SK-N-SH (cell line): ENCODE measurements around the gene CPB2. TPM values are rescaled to one million over a fixed set of nuclear protein-coding genes. Genes with fewer than 3 reads are reported as not detected.

ENCODE experiments used
- CTCF ChIA-PET: fragments of 300-600, 350-600 bp; formaldehyde crosslinking; extraction: SDS; loops from one replicate; lab custom pipeline; 2021; lab: Yijun Ruan, JAX
- POLR2A ChIA-PET: fragments of 350-600 bp; sonication (Branson Sonifier 250); formaldehyde crosslinking; extraction: SDS; loops from one replicate; lab custom pipeline; 2020; ENCODE audit warnings: antibody characterized with exemption, inconsistent platforms; lab: Yijun Ruan, JAX
- DNase-seq: peaks from one replicate; pipeline ENCODE4 v3.0.0; 2012
- H2AFZ ChIP-seq: fragments of 200-600 bp; sonication (generic); 2 replicates; pipeline ENCODE4 v1.8.1; 2016; ENCODE audit warnings: antibody characterized with exemption, mild to moderate bottlenecking, low read depth
- H3F3A ChIP-seq: fragments of 200-600 bp; sonication (generic); replicated peaks from 2 replicates; pipeline ENCODE3; 2016; ENCODE audit warnings: antibody characterized with exemption, mild to moderate bottlenecking; ENCODE audit not compliant: insufficient read depth
- H3K27ac ChIP-seq, 2 experiments: fragments of 200-500 bp in 1 of 2; fragments of 200-600 bp in 1 of 2; sonication (Bioruptor generic) in 1 of 2; sonication (generic), shearing (Covaris generic) in 1 of 2; 2 replicates each; pipeline versions ENCODE4 v1.5.1 to v1.6.1; 2014 to 2016; ENCODE audit warnings: low read depth in 2 of 2, inconsistent platforms in 1 of 2, low read length in 1 of 2, mild to moderate bottlenecking in 1 of 2, mixed read lengths in 1 of 2
- H3K27me3 ChIP-seq: fragments of 200-600 bp; sonication (generic), shearing (Covaris generic); 2 replicates; pipeline ENCODE4 v1.6.1; 2016; ENCODE audit warnings: mixed run types; ENCODE audit not compliant: insufficient read depth
- H3K36me3 ChIP-seq, 2 experiments: fragments of 200-500 bp in 1 of 2; fragments of 200-600 bp in 1 of 2; sonication (Bioruptor generic) in 1 of 2; sonication (generic) in 1 of 2; replicated peaks in 1 of 2; 2 replicates each; pipeline versions ENCODE3 to v1.5.1; 2014 to 2016; ENCODE audit warnings: low read length in 1 of 2, mild to moderate bottlenecking in 1 of 2; ENCODE audit not compliant: insufficient read depth in 2 of 2, control insufficient read depth in 1 of 2
- H3K4me1 ChIP-seq, 2 experiments: fragments of 200-500 bp in 1 of 2; fragments of 200-600 bp in 1 of 2; sonication (Bioruptor generic) in 1 of 2; sonication (generic), shearing (Covaris generic) in 1 of 2; 2 replicates each; pipeline versions ENCODE4 v1.5.1 to v1.6.1; 2014 to 2016; ENCODE audit warnings: low read depth in 1 of 2, low read length in 1 of 2, mixed run types in 1 of 2; ENCODE audit not compliant: insufficient read depth in 2 of 2, control insufficient read depth in 1 of 2
- H3K4me2 ChIP-seq: fragments of 200-600 bp; sonication (generic), shearing (Covaris generic); 2 replicates; pipeline ENCODE4 v1.6.1; 2017; ENCODE audit warnings: mixed run types
- H3K4me3 ChIP-seq, 2 experiments: fragments of 200-500 bp in 1 of 2; fragments of 200-600 bp in 1 of 2; sonication (Bioruptor generic) in 1 of 2; sonication (generic), shearing (Covaris generic) in 1 of 2; 2 replicates each; pipeline versions ENCODE4 v1.5.1 to v1.8.1; 2014 to 2016; ENCODE audit warnings: low read depth in 2 of 2, inconsistent platforms in 1 of 2, low read length in 1 of 2, mild to moderate bottlenecking in 1 of 2, mixed read lengths in 1 of 2, moderate library complexity in 1 of 2
- H3K79me2 ChIP-seq: fragments of 200-600 bp; sonication (generic); 2 replicates; pipeline ENCODE4 v1.8.1; 2017; ENCODE audit warnings: mild to moderate bottlenecking; ENCODE audit not compliant: insufficient read depth
- H3K9ac ChIP-seq: fragments of 200-600 bp; sonication (generic); 2 replicates; pipeline ENCODE4 v1.6.1; 2017; ENCODE audit warnings: mixed run types
- H3K9me2 ChIP-seq: fragments of 200-600 bp; sonication (generic); 2 replicates; pipeline ENCODE4 v1.6.1; 2017; ENCODE audit warnings: mixed run types
- H3K9me3 ChIP-seq: fragments of 200-600 bp; sonication (generic); 2 replicates; pipeline ENCODE4 v1.6.1; 2017; ENCODE audit warnings: mixed run types, mild to moderate bottlenecking, moderate library complexity
- H4K20me1 ChIP-seq: fragments of 200-600 bp; sonication (generic); 2 replicates; pipeline ENCODE4 v1.6.1; 2017; ENCODE audit warnings: mild to moderate bottlenecking, mixed run types; ENCODE audit not compliant: insufficient read depth
- CHD2 ChIP-seq: fragments of 150-350 bp; IDR thresholded peaks from 2 replicates; pipeline ENCODE4 v1.6.1; 2018; ENCODE audit warnings: low read length; ENCODE audit not compliant: partially characterized antibody
- FOXJ3 ChIP-seq: sonication (generic); formaldehyde crosslinking; IDR thresholded peaks from 2 replicates; pipeline ENCODE4 v1.5.1; 2020; ENCODE audit warnings: mild to moderate bottlenecking, missing genetic modification reagents
- FOXM1 ChIP-seq: IDR thresholded peaks from 2 replicates; pipeline ENCODE4 v1.4.0; 2012; ENCODE audit warnings: low read depth, mild to moderate bottlenecking
- RAD21 ChIP-seq: IDR thresholded peaks from 2 replicates; pipeline ENCODE4 v1.6.1; 2012; ENCODE audit warnings: mild to moderate bottlenecking, low read length
- RFX5 ChIP-seq: IDR thresholded peaks from 2 replicates; pipeline ENCODE4 v1.6.1; 2012; ENCODE audit warnings: mild to moderate bottlenecking, improper control_type of control experiment, low read length
- RXRA ChIP-seq: IDR thresholded peaks from 2 replicates; pipeline ENCODE4 v1.4.0; 2012; ENCODE audit warnings: low read depth, mild to moderate bottlenecking, borderline replicate concordance
- SIN3A ChIP-seq: IDR thresholded peaks from 2 replicates; pipeline ENCODE4 v1.6.1; 2012; ENCODE audit warnings: low read depth, mild to moderate bottlenecking, low read length, moderate library complexity, borderline replicate concordance
- WGBS: methylation state at CpG from one replicate; pipeline ENCODE4 v1.1.6; 2017; ENCODE audit warnings: low lambda C conversion rate; 5-methylcytosine and 5-hydroxymethylcytosine counted together
- polyA plus RNA-seq, 3 experiments: library from polyadenylated mRNA; depleted of rRNA; stranded (reverse); fragments of >200 nt; gene quantifications; 2 replicates each; pipeline ENCODE4 v1.2.3, GENCODE V29; 2012
- TF ChIP-seq, protein P1 (sequence below): IDR thresholded peaks from 2 replicates; pipeline ENCODE4 v1.4.0; 2012; ENCODE audit warnings: low read depth, borderline replicate concordance
- TF ChIP-seq, protein P2 (sequence below): fragments of 200-600 bp; sonication (generic); IDR thresholded peaks from 2 replicates; pipeline ENCODE4 v1.6.1; 2017; ENCODE audit warnings: antibody characterized with exemption, mild to moderate bottlenecking, moderate library complexity
- TF ChIP-seq, protein P3 (sequence below): IDR thresholded peaks from 2 replicates; pipeline ENCODE4; 2012
- TF ChIP-seq, protein P4 (sequence below): fragments of 150-350 bp; IDR thresholded peaks from 2 replicates; pipeline ENCODE4 v1.6.1; 2016; ENCODE audit warnings: mild to moderate bottlenecking, low read depth, low read length
- TF ChIP-seq, protein P5 (sequence below): IDR thresholded peaks from 2 replicates; pipeline ENCODE4 v1.4.0; 2012; ENCODE audit warnings: low read depth

The CPB2 gene
- polyA plus RNA-seq, 1 of the 3 experiments (the other 2 are of a cell fraction), result not detected

- TF ChIP-seq, protein P1, sequence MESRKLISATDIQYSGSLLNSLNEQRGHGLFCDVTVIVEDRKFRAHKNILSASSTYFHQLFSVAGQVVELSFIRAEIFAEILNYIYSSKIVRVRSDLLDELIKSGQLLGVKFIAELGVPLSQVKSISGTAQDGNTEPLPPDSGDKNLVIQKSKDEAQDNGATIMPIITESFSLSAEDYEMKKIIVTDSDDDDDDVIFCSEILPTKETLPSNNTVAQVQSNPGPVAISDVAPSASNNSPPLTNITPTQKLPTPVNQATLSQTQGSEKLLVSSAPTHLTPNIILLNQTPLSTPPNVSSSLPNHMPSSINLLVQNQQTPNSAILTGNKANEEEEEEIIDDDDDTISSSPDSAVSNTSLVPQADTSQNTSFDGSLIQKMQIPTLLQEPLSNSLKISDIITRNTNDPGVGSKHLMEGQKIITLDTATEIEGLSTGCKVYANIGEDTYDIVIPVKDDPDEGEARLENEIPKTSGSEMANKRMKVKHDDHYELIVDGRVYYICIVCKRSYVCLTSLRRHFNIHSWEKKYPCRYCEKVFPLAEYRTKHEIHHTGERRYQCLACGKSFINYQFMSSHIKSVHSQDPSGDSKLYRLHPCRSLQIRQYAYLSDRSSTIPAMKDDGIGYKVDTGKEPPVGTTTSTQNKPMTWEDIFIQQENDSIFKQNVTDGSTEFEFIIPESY, result no peak
- TF ChIP-seq FOXJ3 (CRISPR knock-in tag) (no peak), RXRA (no peak)
- TF ChIP-seq, protein P2, sequence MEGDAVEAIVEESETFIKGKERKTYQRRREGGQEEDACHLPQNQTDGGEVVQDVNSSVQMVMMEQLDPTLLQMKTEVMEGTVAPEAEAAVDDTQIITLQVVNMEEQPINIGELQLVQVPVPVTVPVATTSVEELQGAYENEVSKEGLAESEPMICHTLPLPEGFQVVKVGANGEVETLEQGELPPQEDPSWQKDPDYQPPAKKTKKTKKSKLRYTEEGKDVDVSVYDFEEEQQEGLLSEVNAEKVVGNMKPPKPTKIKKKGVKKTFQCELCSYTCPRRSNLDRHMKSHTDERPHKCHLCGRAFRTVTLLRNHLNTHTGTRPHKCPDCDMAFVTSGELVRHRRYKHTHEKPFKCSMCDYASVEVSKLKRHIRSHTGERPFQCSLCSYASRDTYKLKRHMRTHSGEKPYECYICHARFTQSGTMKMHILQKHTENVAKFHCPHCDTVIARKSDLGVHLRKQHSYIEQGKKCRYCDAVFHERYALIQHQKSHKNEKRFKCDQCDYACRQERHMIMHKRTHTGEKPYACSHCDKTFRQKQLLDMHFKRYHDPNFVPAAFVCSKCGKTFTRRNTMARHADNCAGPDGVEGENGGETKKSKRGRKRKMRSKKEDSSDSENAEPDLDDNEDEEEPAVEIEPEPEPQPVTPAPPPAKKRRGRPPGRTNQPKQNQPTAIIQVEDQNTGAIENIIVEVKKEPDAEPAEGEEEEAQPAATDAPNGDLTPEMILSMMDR, result no peak
Measured at GRCh38 chr13:46035066-46035465, 69.8 kb downstream of the CPB2 start (continued).

- Histone ChIP-seq H4K20me1 (no peaks in the 10 kb centered on the region), H3F3A (no peaks in the 10 kb centered on the region), H3K9me3 (peaks cover 12% of the 10 kb centered on the region), H2AFZ (no peak overlapping the region), H3K4me2 (no peak overlapping the region), H3K36me3 (peaks cover 44 to 67% of the 10 kb centered on the region in 2 experiments), H3K4me1 (no peaks in the 10 kb centered on the region), H3K9ac (no peak overlapping the region), H3K27me3 (no peaks in the 10 kb centered on the region), H3K27ac (no peak overlapping the region), H3K9me2 (no peaks in the 10 kb centered on the region), H3K4me3 (no peak overlapping the region), H3K79me2 (peaks cover 78% of the 10 kb centered on the region)
- no peak for DNase-seq
- CTCF ChIA-PET, result interaction anchor here (1.5 kb wide), 1 partner anchor 11 kb away, joined by 3 read pairs; no protein-coding TSS in a partner anchor
- POLR2A ChIA-PET, result no interaction called here
- TF ChIP-seq RAD21, result no peak
- TF ChIP-seq, protein P3, sequence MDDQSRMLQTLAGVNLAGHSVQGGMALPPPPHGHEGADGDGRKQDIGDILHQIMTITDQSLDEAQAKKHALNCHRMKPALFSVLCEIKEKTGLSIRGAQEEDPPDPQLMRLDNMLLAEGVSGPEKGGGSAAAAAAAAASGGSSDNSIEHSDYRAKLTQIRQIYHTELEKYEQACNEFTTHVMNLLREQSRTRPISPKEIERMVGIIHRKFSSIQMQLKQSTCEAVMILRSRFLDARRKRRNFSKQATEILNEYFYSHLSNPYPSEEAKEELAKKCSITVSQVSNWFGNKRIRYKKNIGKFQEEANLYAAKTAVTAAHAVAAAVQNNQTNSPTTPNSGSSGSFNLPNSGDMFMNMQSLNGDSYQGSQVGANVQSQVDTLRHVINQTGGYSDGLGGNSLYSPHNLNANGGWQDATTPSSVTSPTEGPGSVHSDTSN, result no peak
Measured at GRCh38 chr13:46032341-46032740, 72.5 kb downstream of the CPB2 start.

DNA sequence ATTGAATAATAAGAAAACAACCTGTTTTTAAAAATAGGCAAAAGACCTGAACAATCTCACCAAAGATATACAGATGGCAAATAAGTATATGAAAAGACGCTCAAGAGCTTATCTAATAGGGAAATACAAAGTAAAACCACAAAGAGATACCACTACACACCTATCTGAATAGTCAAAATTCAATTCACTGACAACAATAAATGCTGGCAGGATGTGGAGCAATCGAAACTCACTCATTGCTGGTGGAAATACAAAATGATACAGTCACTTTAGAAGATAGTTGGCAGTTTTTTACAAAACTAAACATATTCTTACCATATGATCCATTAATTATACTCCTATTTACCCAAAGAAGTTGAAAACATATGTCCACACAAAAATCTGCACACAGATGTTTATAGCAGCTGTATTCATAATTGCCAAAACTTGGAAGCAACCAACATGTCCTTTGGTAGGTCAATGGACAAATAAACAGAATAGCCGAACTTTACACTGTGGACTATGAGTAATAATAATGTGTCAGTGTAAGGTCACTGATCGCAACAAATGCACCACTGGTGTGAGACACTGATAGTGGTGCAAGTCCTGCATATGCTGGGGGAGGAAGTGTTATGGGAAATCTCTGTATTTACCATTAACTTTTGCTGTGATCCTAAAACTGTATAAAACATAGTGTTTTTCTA, 73.1 kb downstream of the CPB2 start:
- Histone ChIP-seq H3K36me3 (peaks cover 44 to 65% of the 10 kb centered on the region in 2 experiments), H3K4me2 (no peak overlapping the region), H3K4me3 (no peak overlapping the region; a peak in 1 of 4 replicates), H3F3A (no peaks in the 10 kb centered on the region), H3K27me3 (no peaks in the 10 kb centered on the region), H3K9ac (no peak overlapping the region), H3K9me3 (peaks cover 12% of the 10 kb centered on the region)
- POLR2A ChIA-PET, result no interaction called here
- TF ChIP-seq RAD21, result no peak
- no peak for TF ChIP-seq FOXM1
- TF ChIP-seq, protein P4, sequence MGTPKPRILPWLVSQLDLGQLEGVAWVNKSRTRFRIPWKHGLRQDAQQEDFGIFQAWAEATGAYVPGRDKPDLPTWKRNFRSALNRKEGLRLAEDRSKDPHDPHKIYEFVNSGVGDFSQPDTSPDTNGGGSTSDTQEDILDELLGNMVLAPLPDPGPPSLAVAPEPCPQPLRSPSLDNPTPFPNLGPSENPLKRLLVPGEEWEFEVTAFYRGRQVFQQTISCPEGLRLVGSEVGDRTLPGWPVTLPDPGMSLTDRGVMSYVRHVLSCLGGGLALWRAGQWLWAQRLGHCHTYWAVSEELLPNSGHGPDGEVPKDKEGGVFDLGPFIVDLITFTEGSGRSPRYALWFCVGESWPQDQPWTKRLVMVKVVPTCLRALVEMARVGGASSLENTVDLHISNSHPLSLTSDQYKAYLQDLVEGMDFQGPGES, result no peak
- no peak for TF ChIP-seq FOXJ3 (CRISPR knock-in tag)
- no peak for TF ChIP-seq CHD2
- TF ChIP-seq SIN3A, result no peak
- TF ChIP-seq, protein P5, sequence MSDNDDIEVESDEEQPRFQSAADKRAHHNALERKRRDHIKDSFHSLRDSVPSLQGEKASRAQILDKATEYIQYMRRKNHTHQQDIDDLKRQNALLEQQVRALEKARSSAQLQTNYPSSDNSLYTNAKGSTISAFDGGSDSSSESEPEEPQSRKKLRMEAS, result no peak
- no peak for TF ChIP-seq RFX5
- TF ChIP-seq, all 33 proteins: peak for 0
- CTCF ChIA-PET, result interaction anchor here (1.5 kb wide), 1 partner anchor 11 kb away, joined by 3 read pairs; no protein-coding TSS in a partner anchor
- H3K9me2 ChIP-seq, result no peaks in the 10 kb centered on the region
- 95% methylated on average over 4 of the region's 4 CpGs for WGBS
- no peaks in the 10 kb centered on the region for H3K4me1 ChIP-seq
- no peak for DNase-seq
- no peak overlapping the region for H3K27ac ChIP-seq
- H4K20me1 ChIP-seq, result no peaks in the 10 kb centered on the region
- peaks cover 79% of the 10 kb centered on the region for H3K79me2 ChIP-seq
- no peak overlapping the region for H2AFZ ChIP-seq
